CD4-positive, alpha-beta T cell (primary cell): ENCODE results near the gene MASP2. TPM values are rescaled to one million over a fixed set of nuclear protein-coding genes. Genes with fewer than 3 reads are reported as not detected.
"Not testable (repeated sequence)": the region's sequence is repeated elsewhere in the genome, so short reads cannot be mapped to it uniquely, and the experiment has no call there.

Source experiments
- ATAC-seq: fragments of 200-7000 bp; cut with Tn5 transposase; one replicate; pipeline ENCODE4 v1.10.0; 2022; ENCODE audit warnings: mild to moderate bottlenecking; ENCODE audit not compliant: poor library complexity
- CTCF ChIA-PET: fragments of 350-600 bp; sonication (Branson Sonifier 250); formaldehyde crosslinking; loops from one replicate; lab custom pipeline; 2021; ENCODE audit warnings: antibody characterized with exemption, inconsistent platforms; lab: Charles Lee
- POLR2A ChIA-PET: fragments of 350-600 bp; sonication (Branson Sonifier 250); formaldehyde crosslinking; loops from one replicate; lab custom pipeline; 2021; ENCODE audit warnings: antibody characterized with exemption, inconsistent platforms; lab: Charles Lee
- DNase-seq, 14 experiments: peaks; one replicate each; pipeline ENCODE4 v3.0.0-alpha.2; 2013 to 2020; ENCODE audit warnings: mixed read lengths in 2 of 14
- H3K27ac ChIP-seq, 2 donors: one replicate each; pipeline versions ENCODE4 v1.5.1 to v1.7.0; 2013; ENCODE audit warnings: low read length in 2 of 2, low read depth in 1 of 2, mild to moderate bottlenecking in 1 of 2
- H3K27me3 ChIP-seq, 2 experiments: 1 replicate in 1 of 2; 2 replicates in 1 of 2; pipeline versions ENCODE4 v1.6.1 to v1.7.0; 2013; ENCODE audit warnings: low read length in 2 of 2, control low read depth in 1 of 2, mild to moderate bottlenecking in 1 of 2, moderate library complexity in 1 of 2; ENCODE audit not compliant: insufficient read depth in 2 of 2, control insufficient read depth in 1 of 2
- H3K36me3 ChIP-seq: one replicate; pipeline ENCODE4 v1.6.1; 2013; ENCODE audit warnings: low read length, control low read depth; ENCODE audit not compliant: insufficient read depth
- H3K4me1 ChIP-seq: one replicate; pipeline ENCODE4 v1.6.1; 2013; ENCODE audit warnings: low read length, control low read depth; ENCODE audit not compliant: insufficient read depth
- H3K4me3 ChIP-seq: one replicate; pipeline ENCODE4 v1.5.1; 2013; ENCODE audit warnings: mild to moderate bottlenecking, low read length, moderate library complexity
- H3K9me3 ChIP-seq, 2 experiments: 1 replicate in 1 of 2; 2 replicates in 1 of 2; pipeline versions ENCODE4 v1.6.1 to v1.7.0; 2013; ENCODE audit warnings: low read length in 2 of 2, mild to moderate bottlenecking in 2 of 2, control low read depth in 1 of 2, moderate library complexity in 1 of 2; ENCODE audit not compliant: control insufficient read depth in 1 of 2, insufficient read depth in 1 of 2
- H3K27ac Mint-ChIP-seq: one replicate; pipeline ENCODE4 v1.8.0; 2020; ENCODE audit warnings: mixed read lengths
- H3K27me3 Mint-ChIP-seq: one replicate; pipeline ENCODE4 v1.8.0; 2021; ENCODE audit warnings: mixed read lengths
- H3K36me3 Mint-ChIP-seq: one replicate; pipeline ENCODE4 v1.8.0; 2021; ENCODE audit warnings: low read depth, mixed read lengths
- H3K4me1 Mint-ChIP-seq: one replicate; pipeline ENCODE4 v1.8.0; 2021; ENCODE audit warnings: low read depth, mixed read lengths
- H3K4me3 Mint-ChIP-seq: one replicate; pipeline ENCODE4 v1.8.0; 2020; ENCODE audit warnings: mild to moderate bottlenecking, mixed read lengths
- H3K9me3 Mint-ChIP-seq: one replicate; pipeline ENCODE4 v1.8.0; 2020; ENCODE audit warnings: mixed read lengths
- CTCF ChIP-seq: fragments of 200-600 bp; IDR thresholded peaks from one replicate; pipeline ENCODE4 v1.8.0; 2022; ENCODE audit warnings: antibody characterized with exemption, mild to moderate bottlenecking
- intact Hi-C, 2 experiments: fragments of 100-400 bp; cut with DNase I in 1 of 2; cut with micrococcal nuclease in 1 of 2; formaldehyde crosslinking; loops; one replicate each; pipeline versions ENCODE4 v1.15.1 to v1.9.0; 2023 to 2025; cut with DNase I, micrococcal nuclease
- total RNA-seq, 174 experiments: library from RNA in 2 of 174; stranded (reverse) in 2 of 174; gene quantifications; one replicate each; pipeline ENCODE4 v1.2.3 and lab custom pipeline; 2021 to 2026

Gene MASP2
- total RNA-seq, 2 experiments from 2014 or later, result 0.27 to 0.53 TPM

GRCh38 chr1:11041048-11041447, 6.0 kb downstream of the MASP2 start:
- ATAC-seq (no peak), DNase-seq (no peak)
- peaks cover 6% of the 10 kb centered on the region for H3K27me3 Mint-ChIP-seq
- intact Hi-C loops, result no loop called here
- Histone ChIP-seq H3K9me3 (no peaks in the 10 kb centered on the region), H3K36me3 (no peaks in the 10 kb centered on the region), H3K27ac (no peak overlapping the region), H3K4me3 (no peak overlapping the region), H3K4me1 (peaks cover 5% of the 10 kb centered on the region), H3K27me3 (peaks cover 2 to 5% of the 10 kb centered on the region in 2 experiments)
- peaks cover 8% of the 10 kb centered on the region for H3K4me1 Mint-ChIP-seq
- H3K27ac Mint-ChIP-seq, result no peak overlapping the region
- no peak for TF ChIP-seq CTCF
- H3K9me3 Mint-ChIP-seq, result no peaks in the 10 kb centered on the region
- ChIA-PET CTCF (no interaction called here), POLR2A (no interaction called here)
- no peaks in the 10 kb centered on the region for H3K36me3 Mint-ChIP-seq
- H3K4me3 Mint-ChIP-seq, result no peak overlapping the region

- H3K27ac ChIP-seq, ATAC-seq, H3K4me3 ChIP-seq, H3K27ac Mint-ChIP-seq, intact Hi-C loops, H3K27me3 Mint-ChIP-seq, H3K9me3 Mint-ChIP-seq, POLR2A ChIA-PET, DNase-seq, H3K4me1 Mint-ChIP-seq, H3K9me3 ChIP-seq, H3K27me3 ChIP-seq, H3K36me3 ChIP-seq, H3K4me1 ChIP-seq, H3K4me3 Mint-ChIP-seq, H3K36me3 Mint-ChIP-seq: not testable (repeated sequence)
- CTCF ChIA-PET, result interaction anchor here (0.7 kb wide), 2 partner anchors 186 to 734 kb away, joined by 4 to 6 read pairs; no protein-coding TSS in a partner anchor
Measured at GRCh38 chr1:11040105-11040429, 7.0 kb downstream of the MASP2 start.

GRCh38 chr1:11039351-11040104, 7.5 kb downstream of the MASP2 start:
- DNase-seq (no peak), ATAC-seq (no peak)
- intact Hi-C loops, result loop anchor here (5.0 kb wide), 4 partner anchors 73 to 298 kb away; no protein-coding TSS in a partner anchor
- Histone ChIP-seq H3K36me3 (no peaks in the 10 kb centered on the region), H3K27me3 (peaks cover 2 to 5% of the 10 kb centered on the region in 2 experiments), H3K4me3 (no peak overlapping the region), H3K4me1 (peaks cover 5% of the 10 kb centered on the region), H3K27ac (no peak overlapping the region), H3K9me3 (no peaks in the 10 kb centered on the region)
- H3K4me1 Mint-ChIP-seq, result peaks cover 8% of the 10 kb centered on the region
- H3K9me3 Mint-ChIP-seq, result no peaks in the 10 kb centered on the region
- ChIA-PET CTCF (interaction anchor here (0.7 to 2.6 kb wide), 3 partner anchors 20 to 734 kb away, joined by 4 to 53 read pairs (median 6); partner anchors contain the start of gene SRM), POLR2A (no interaction called here)
- H3K36me3 Mint-ChIP-seq, result no peaks in the 10 kb centered on the region
- no peak overlapping the region for H3K4me3 Mint-ChIP-seq
- TF ChIP-seq CTCF, result no peak
- H3K27ac Mint-ChIP-seq, result no peak overlapping the region
- peaks cover 6% of the 10 kb centered on the region for H3K27me3 Mint-ChIP-seq
